GM18526 (cell line): ENCODE results near the gene TP53AIP1.

Source experiments
- POLR2A ChIP-seq: IDR thresholded peaks from 3 replicates; pipeline ENCODE4 v1.6.1; 2011; ENCODE audit not compliant: insufficient read length; ENCODE audit errors: extremely low read depth

TP53AIP1 gene, protein sequence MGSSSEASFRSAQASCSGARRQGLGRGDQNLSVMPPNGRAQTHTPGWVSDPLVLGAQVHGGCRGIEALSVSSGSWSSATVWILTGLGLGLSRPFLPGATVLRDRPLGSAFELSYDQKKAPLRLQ

GRCh38 chr11:128942817-128943427 lies at the start of gene TP53AIP1:
Gene TP53AIP1 (minus strand): TSS chr11:128942871. CDS start chr11:128937818, 5,053 bp downstream.
- no peak for TF ChIP-seq POLR2A

DNA sequence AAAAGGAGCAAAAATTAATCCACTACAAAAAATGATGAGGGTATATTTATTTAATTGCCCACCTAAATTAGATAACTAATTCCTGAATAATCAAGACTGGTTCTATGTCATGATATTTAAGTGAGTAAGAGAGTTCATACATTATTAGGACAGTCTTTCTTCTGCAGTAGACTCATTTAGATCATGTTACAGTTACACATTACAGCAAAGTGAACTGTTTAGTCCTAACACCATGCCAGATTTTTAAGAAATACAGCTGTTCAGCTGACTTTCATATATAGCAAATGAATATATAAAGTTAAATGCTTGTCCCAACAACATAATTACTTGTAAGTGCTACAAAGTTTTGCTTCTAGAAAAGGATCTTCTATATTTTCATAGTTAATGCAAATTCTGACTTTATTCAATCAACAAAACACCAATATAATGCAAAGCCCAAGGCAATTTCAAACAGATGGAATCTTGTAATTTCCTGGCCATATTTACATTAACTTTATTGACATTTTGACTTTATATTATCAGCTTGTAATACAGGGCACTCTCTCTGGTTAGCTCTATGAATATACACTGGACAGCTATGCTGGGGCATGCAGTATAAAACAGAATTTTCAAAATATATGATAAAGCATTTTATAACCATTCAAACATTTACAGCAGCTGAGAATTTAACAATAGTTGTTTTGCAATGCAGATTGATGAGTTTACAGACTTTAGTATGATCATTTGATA lies 45.7 kb upstream of the TP53AIP1 start:
- no peak for TF ChIP-seq POLR2A

DNA sequence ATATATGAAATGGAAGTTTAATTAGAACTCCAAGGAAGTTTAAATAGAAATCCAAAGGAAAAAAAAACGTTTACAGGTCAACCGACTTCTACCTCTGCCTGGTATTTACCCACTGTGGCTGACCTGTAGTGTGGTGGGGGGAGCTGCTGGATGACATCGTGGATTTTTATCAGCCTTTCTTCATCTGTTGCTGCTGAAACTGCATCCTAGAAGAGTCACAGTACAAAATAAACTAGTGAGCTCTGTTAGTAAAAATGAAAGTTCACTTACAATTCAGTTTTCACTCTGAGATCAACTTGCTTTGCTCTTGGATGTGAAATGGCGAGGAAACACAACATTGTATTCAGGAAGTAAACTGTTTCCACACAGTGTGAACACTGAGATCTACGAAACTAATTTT lies 43.2 kb upstream of the TP53AIP1 start:
- TF ChIP-seq POLR2A = no peak

GRCh38 chr11:128983023-128983422 lies 40.4 kb upstream of the TP53AIP1 start:
- TF ChIP-seq POLR2A = no peak

DNA sequence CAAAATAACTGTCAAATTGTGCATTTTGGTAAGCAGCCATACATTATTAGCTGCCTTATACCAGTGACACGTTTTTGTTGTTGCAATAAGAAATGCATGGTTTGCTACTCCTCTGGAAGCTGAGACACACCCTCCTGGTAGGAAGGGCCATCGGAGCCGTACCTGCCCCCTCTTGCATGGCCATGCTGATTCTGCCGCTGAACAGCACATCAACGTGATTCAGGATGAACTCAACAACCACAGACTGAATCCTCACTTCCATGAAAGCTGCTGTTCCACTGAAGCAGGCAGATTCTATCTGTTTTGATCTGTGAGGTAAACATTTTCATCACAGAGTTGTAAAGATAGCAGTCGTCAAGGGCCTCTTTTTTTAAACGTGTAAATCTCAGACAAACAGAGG lies 38.6 kb upstream of the TP53AIP1 start:
- TF ChIP-seq POLR2A = no peak

GRCh38 chr11:128970598-128971190 lies 28.0 kb upstream of the TP53AIP1 start:
- no peak for TF ChIP-seq POLR2A

DNA sequence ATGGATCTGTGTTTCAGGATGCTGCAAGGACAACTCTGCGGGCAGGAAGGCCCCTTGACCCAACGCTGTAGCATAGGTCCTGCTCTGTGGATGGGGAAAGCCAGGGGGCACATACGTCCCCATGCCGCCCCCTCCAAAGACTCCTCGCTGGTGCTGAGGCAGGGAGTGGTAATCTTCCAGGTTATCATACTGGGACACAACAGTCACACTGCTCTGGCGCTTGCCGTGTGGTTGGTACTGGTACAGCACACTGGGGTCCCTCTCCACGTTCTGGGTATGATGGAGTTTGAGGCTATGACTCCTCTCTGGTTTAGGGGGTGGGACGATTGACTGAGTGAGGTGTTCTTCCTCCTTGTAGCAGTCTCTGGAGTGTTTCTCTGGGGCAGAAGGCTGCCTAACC lies 26.2 kb upstream of the TP53AIP1 start:
- TF ChIP-seq POLR2A = no peak

DNA sequence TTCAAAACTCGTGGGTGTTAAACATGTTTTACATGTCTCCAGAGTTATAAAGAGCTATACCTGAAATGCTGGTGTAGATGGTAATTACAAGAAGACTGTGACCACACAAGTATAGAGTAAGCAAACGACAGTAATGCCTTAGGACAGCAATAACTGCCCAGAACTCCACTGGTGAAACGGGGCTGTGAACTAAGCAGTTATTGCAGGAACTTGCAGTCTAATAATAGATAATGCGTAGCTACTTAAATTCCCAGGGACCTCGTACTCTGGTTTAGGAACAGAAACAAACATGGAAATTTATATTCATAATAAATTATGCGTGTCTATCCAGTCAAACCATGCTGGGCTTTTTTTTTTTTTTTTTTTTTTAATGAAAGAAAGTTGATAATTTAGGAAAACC lies 24.9 kb upstream of the TP53AIP1 start:
- no peak for TF ChIP-seq POLR2A

DNA sequence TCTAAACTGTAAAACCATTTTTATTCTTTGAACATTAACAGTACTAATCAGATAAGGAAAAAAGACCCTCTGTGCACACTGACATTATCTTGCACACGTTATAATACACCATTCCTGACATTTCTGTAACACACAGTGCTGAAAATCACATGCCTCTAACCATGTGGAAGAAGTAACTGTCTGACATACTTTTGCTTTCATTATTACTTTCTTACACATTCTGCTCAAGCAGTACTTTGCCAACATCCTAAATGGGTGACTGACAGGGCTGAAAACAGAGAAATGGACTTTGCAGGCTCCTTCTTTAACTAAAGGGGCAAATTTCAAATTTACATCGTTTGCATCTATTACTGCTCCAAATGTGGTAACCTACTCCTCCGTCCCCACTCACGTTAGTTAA lies 22.8 kb upstream of the TP53AIP1 start:
- no peak for TF ChIP-seq POLR2A

GRCh38 chr11:128964463-128964930 lies 21.8 kb upstream of the TP53AIP1 start:
- no peak for TF ChIP-seq POLR2A

DNA sequence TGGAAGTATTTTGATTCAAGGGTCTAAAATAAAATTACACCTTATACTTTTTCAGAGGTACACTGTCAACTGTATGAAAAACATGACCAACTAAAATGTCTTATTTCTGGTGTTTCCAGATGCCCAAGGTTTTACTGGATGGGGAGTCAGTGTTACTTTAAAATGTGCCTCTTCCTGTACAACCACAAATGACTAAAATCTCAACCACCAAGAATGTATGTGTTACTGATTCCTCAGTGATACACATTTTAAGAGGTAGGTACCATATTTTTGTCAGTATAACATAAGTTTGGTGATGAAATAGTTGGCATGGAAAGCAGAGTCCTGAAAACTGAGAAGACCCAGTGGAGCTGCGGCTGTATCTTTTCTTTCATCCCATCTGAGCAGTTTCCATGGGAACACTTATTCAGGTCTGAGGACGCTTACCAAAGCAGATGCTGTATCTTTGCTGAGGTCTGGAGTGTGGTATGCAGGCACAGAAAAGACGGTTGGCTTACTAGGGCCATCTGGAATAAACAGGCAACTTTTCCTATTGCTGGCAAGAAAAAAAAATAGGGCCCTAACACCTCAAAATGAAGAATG lies 21.2 kb upstream of the TP53AIP1 start:
- no peak for TF ChIP-seq POLR2A

- TF ChIP-seq POLR2A = no peak
These were observed 20.2 kb upstream of the TP53AIP1 start for GRCh38 chr11:128962896-128963295.

DNA sequence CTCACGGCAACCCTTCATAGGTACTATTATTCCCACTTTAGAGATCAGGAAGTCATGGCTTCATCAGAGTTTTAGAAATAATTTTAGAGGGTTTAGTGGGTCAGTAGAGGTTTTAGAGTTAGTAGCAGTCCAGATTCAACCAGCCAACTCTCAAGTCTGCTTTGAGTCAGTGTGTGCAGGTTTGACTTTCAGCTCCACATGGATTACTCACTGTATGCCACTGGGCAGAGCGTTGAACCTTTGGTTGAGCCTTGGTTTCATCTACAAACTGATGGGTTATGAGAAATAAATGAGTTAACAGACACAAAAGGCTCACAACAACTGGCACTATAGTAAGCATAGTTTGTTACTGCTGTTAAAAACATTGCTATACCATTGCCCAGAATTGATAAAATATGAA lies 19.0 kb upstream of the TP53AIP1 start:
- TF ChIP-seq POLR2A = no peak

- no peak for TF ChIP-seq POLR2A
These were observed 14.5 kb upstream of the TP53AIP1 start for GRCh38 chr11:128957202-128957482.

- TF ChIP-seq POLR2A = no peak
These were observed 13.9 kb upstream of the TP53AIP1 start for GRCh38 chr11:128956401-128957201.

DNA sequence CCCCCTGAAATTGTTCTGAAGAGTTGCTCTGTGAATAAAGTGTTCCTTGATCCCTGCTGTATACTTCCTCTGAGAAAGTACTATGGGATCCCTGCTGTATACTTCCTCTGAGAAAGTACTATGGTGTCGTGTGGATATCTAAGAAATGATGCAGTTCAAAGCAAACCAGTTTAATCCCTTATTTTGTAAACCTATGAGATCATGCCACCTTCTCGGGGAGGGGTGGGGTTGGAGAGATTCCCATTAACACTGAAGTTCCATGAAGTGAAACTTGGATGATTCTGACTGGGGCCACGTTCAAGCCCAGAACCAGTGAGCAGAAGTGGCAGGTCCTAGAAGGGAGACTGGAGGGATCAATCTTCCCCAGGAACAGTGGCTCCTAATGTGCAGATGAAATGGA lies 13.0 kb upstream of the TP53AIP1 start:
- TF ChIP-seq POLR2A = no peak

GRCh38 chr11:128953151-128953550 lies 10.5 kb upstream of the TP53AIP1 start:
- no peak for TF ChIP-seq POLR2A
